IMR-90 (cell line): Measurements from ENCODE around the gene PACC1. TPM values are rescaled to one million over a fixed set of nuclear protein-coding genes. Genes with fewer than 3 reads are reported as not detected.

Source experiments
- ATAC-seq: fragments of 200-7000 bp; cut with Tn5 transposase; 2 replicates; pipeline ENCODE4 v1.9.1; 2020; ENCODE audit warnings: low read depth, mild to moderate bottlenecking, moderate library complexity
- BruUV-seq: library from RNA; stranded (reverse); fragments of 400-500 nt; replicated peaks from 2 replicates; lab custom pipeline; 2021; lab: Mats Ljungman, UMichigan
- CTCF ChIA-PET: fragments of 300-600 bp; formaldehyde crosslinking; extraction: SDS; loops from one replicate; lab custom pipeline; 2021; ENCODE audit warnings: antibody characterized with exemption; lab: Yijun Ruan, JAX
- POLR2A ChIA-PET: fragments of 300-600 bp; sonication (Branson Sonifier 250); formaldehyde crosslinking; loops from one replicate; lab custom pipeline; 2022; ENCODE audit warnings: antibody characterized with exemption; ENCODE audit not compliant: unreplicated experiment; lab: Charles Lee
- DNase-seq: peaks from one replicate; pipeline ENCODE4 v3.0.0; 2013
- H2AFZ ChIP-seq: replicated peaks from 2 replicates; pipeline ENCODE3; 2013; ENCODE audit warnings: low read length, mild to moderate bottlenecking; ENCODE audit not compliant: poor library complexity
- H2AK5ac ChIP-seq: 2 replicates; pipeline ENCODE4 v1.6.1; 2013; ENCODE audit warnings: low read depth, low read length, inconsistent platforms
- H2AK9ac ChIP-seq: replicated peaks from 2 replicates; pipeline ENCODE3; 2013; ENCODE audit warnings: mild to moderate bottlenecking, low read depth, low read length, moderate library complexity; ENCODE audit not compliant: poor library complexity
- H2BK120ac ChIP-seq: 2 replicates; pipeline ENCODE4 v1.6.1; 2013; ENCODE audit warnings: low read depth, low read length, inconsistent platforms
- H2BK15ac ChIP-seq: 3 replicates; pipeline ENCODE4 v1.6.1; 2013; ENCODE audit warnings: low read depth, low read length, inconsistent platforms
- H2BK20ac ChIP-seq: 2 replicates; pipeline ENCODE4 v1.6.1; 2013; ENCODE audit warnings: low read depth, mild to moderate bottlenecking, inconsistent platforms, low read length, moderate library complexity
- H2BK5ac ChIP-seq: 2 replicates; pipeline ENCODE4 v1.6.1; 2013; ENCODE audit warnings: mild to moderate bottlenecking, low read depth, low read length, inconsistent platforms; ENCODE audit not compliant: poor library complexity, severe bottlenecking
- H3K14ac ChIP-seq: replicated peaks from 2 replicates; pipeline ENCODE4 v1.6.1; 2013; ENCODE audit warnings: low read depth, low read length, inconsistent platforms
- H3K18ac ChIP-seq: 2 replicates; pipeline ENCODE4 v1.6.1; 2013; ENCODE audit warnings: low read depth, low read length, control low read depth
- H3K23ac ChIP-seq: 2 replicates; pipeline ENCODE4 v1.6.1; 2013; ENCODE audit warnings: low read depth, low read length, inconsistent platforms
- H3K27ac ChIP-seq: 2 replicates; pipeline ENCODE4 v1.5.1; 2013; ENCODE audit warnings: mild to moderate bottlenecking, control low read depth, low read length; ENCODE audit not compliant: insufficient read depth
- H3K27me3 ChIP-seq: 2 replicates; pipeline ENCODE4 v1.6.1; 2013; ENCODE audit warnings: low read length; ENCODE audit not compliant: control insufficient read depth, insufficient read depth
- H3K36me3 ChIP-seq: 2 replicates; pipeline ENCODE4 v1.6.1; 2013; ENCODE audit warnings: low read length, mixed read lengths; ENCODE audit not compliant: control insufficient read depth, insufficient read depth
- H3K4ac ChIP-seq: 2 replicates; pipeline ENCODE4 v1.6.1; 2013; ENCODE audit warnings: low read depth, low read length, inconsistent platforms
- H3K4me1 ChIP-seq: 2 replicates; pipeline ENCODE4 v1.6.1; 2013; ENCODE audit warnings: low read length, mixed read lengths; ENCODE audit not compliant: control insufficient read depth, insufficient read depth
- H3K4me2 ChIP-seq: 2 replicates; pipeline ENCODE4 v1.6.1; 2013; ENCODE audit warnings: low read depth, mild to moderate bottlenecking, control low read depth, low read length, moderate library complexity
- H3K4me3 ChIP-seq: 2 replicates; pipeline ENCODE4 v1.5.1; 2013; ENCODE audit warnings: low read depth, mild to moderate bottlenecking, control low read depth, low read length, moderate library complexity; ENCODE audit not compliant: insufficient read depth
- H3K56ac ChIP-seq: 2 replicates; pipeline ENCODE4 v1.6.1; 2013; ENCODE audit warnings: low read length, inconsistent platforms; ENCODE audit not compliant: insufficient read depth; ENCODE audit errors: extremely low read depth
- H3K79me1 ChIP-seq, 2 experiments: 2 replicates each; pipeline ENCODE4 v1.6.1; 2013; ENCODE audit warnings: low read length in 2 of 2, inconsistent platforms in 1 of 2, low read depth in 1 of 2
- H3K9ac ChIP-seq: 2 replicates; pipeline ENCODE4 v1.6.1; 2013; ENCODE audit warnings: low read depth, low read length, control low read depth
- H3K9me1 ChIP-seq: 2 replicates; pipeline ENCODE4 v1.6.1; 2013; ENCODE audit warnings: low read length, inconsistent platforms; ENCODE audit not compliant: insufficient read depth
- H3K9me3 ChIP-seq: 2 replicates; pipeline ENCODE4 v1.6.1; 2013; ENCODE audit warnings: low read length; ENCODE audit not compliant: control insufficient read depth, insufficient read depth
- H4K20me1 ChIP-seq: 2 replicates; pipeline ENCODE4 v1.6.1; 2013; ENCODE audit warnings: low read length, inconsistent platforms; ENCODE audit not compliant: insufficient read depth
- H4K5ac ChIP-seq: 2 replicates; pipeline ENCODE4 v1.6.1; 2013; ENCODE audit warnings: mild to moderate bottlenecking, low read depth, low read length, control low read depth
- H4K8ac ChIP-seq, 2 experiments: 2 replicates each; pipeline ENCODE4 v1.6.1; 2013; ENCODE audit warnings: low read depth in 2 of 2, low read length in 2 of 2, control low read depth in 1 of 2, inconsistent platforms in 1 of 2
- H4K91ac ChIP-seq: 2 replicates; pipeline ENCODE4 v1.6.1; 2013; ENCODE audit warnings: low read depth, low read length, inconsistent platforms; ENCODE audit not compliant: insufficient read depth
- BHLHE40 ChIP-seq: fragments of 150-350 bp; IDR thresholded peaks from 2 replicates; pipeline ENCODE4 v1.6.1; 2016; ENCODE audit warnings: mild to moderate bottlenecking, low read depth, low read length
- CEBPB ChIP-seq: IDR thresholded peaks from 2 replicates; pipeline ENCODE4 v1.6.1; 2012; ENCODE audit warnings: low read depth, low read length, improper control_type of control experiment
- FOS ChIP-seq: fragments of 150-350 bp; IDR thresholded peaks from 2 replicates; pipeline ENCODE4 v1.6.1; 2016; ENCODE audit warnings: low read depth, low read length
- MAFK ChIP-seq: IDR thresholded peaks from 2 replicates; pipeline ENCODE4 v1.6.1; 2012; ENCODE audit warnings: low read depth, low read length, improper control_type of control experiment
- MXI1 ChIP-seq: IDR thresholded peaks from 2 replicates; pipeline ENCODE4 v1.6.1; 2012; ENCODE audit warnings: low read depth, mild to moderate bottlenecking, low read length, moderate library complexity, borderline replicate concordance
- POLR2A ChIP-seq: IDR thresholded peaks from 2 replicates; pipeline ENCODE4 v1.6.1; 2012; ENCODE audit warnings: mild to moderate bottlenecking, low read depth, low read length
- RAD21 ChIP-seq: IDR thresholded peaks from 2 replicates; pipeline ENCODE4 v1.6.1; 2012; ENCODE audit warnings: low read length, improper control_type of control experiment
- SMC3 ChIP-seq: fragments of 150-350 bp; IDR thresholded peaks from 2 replicates; pipeline ENCODE4 v1.6.1; 2016; ENCODE audit warnings: low read depth, mild to moderate bottlenecking, antibody characterized with exemption, low read length, moderate library complexity
- WGBS, 2 experiments: methylation state at CpG; one replicate each; pipeline versions ENCODE4 v1.1.5 to v1.1.7; 2013; ENCODE audit warnings: missing lambda C conversion rate in 2 of 2; ENCODE audit not compliant: insufficient read length in 1 of 2; ENCODE audit errors: extremely low coverage in 2 of 2; 5-methylcytosine and 5-hydroxymethylcytosine counted together
- dilution Hi-C: fragments of 300-500 bp; cut with HindIII; formaldehyde crosslinking; loops from one replicate; pipeline ENCODE4 v1.14.3; 2018; ENCODE audit warnings: low sequenced_read_pairs; ENCODE audit not compliant: unreplicated experiment
- in situ Hi-C: fragments of 300-500 bp; cut with MboI; formaldehyde crosslinking; loops from 3 replicates; pipeline ENCODE4 v1.14.3; 2019; ENCODE audit warnings: low sequenced_read_pairs, inconsistent platforms, mixed read lengths
- intact Hi-C: fragments of 100-400 bp; cut with micrococcal nuclease; formaldehyde crosslinking; loops from 2 replicates; pipeline ENCODE4 v1.10.0; 2022
- polyA plus RNA-seq, 3 experiments: library from polyadenylated mRNA; depleted of rRNA; stranded (reverse); fragments of >200 nt; gene quantifications; 2 replicates each; pipeline ENCODE4 v1.2.3, GENCODE V29; 2012; ENCODE audit warnings: low replicate concordance in 1 of 3
- total RNA-seq: library from RNA; depleted of rRNA; stranded (reverse); fragments of >200 nt; gene quantifications from 2 replicates; pipeline ENCODE4 v1.2.3, GENCODE V29; 2012
- TF ChIP-seq, protein P1 (sequence below): fragments of 150-350 bp; IDR thresholded peaks from 2 replicates; pipeline ENCODE4 v1.6.1; 2016; ENCODE audit warnings: low read depth, mild to moderate bottlenecking, low read length, moderate library complexity, borderline replicate concordance

The PACC1 gene
- total and polyA plus RNA-seq, 2 of the 4 experiments (the other 2 are of a cell fraction) = 8.6 to 13.4 TPM

DNA sequence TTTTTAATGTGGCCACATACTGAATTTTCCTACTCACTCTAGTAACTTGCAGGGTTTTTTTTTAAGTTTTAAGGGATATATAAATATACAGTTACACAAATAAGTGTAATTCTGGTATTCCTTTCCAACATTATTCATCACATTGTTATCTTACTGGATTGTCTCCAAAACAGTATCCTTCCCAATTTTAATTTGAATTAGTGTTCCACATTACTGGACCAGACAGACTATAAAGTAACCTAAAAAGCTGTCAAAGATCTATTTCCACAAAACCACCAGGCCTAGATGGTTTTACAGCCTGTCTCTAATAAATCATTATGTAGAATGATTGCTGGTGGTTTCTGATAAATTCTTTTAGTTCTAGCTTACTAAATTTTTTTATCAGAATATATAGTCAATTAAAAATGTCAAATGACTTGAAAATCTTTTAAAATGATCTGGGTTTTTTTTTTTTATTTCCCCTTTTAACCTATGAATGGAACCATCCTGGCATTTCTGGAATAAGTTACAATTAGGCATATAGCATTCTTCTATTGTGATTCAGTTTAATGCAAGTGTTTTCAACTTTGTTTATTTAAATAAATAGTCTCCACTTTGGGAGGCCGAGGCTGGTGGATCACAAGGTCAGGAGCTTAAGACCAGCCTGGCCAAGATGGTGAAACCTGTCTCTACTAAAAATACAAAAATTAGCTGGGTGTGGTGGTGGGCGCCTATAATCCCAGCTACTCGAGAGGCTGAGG is 59.3 kb downstream of the PACC1 start (continued):
- no peak for TF ChIP-seq MAFK

DNA sequence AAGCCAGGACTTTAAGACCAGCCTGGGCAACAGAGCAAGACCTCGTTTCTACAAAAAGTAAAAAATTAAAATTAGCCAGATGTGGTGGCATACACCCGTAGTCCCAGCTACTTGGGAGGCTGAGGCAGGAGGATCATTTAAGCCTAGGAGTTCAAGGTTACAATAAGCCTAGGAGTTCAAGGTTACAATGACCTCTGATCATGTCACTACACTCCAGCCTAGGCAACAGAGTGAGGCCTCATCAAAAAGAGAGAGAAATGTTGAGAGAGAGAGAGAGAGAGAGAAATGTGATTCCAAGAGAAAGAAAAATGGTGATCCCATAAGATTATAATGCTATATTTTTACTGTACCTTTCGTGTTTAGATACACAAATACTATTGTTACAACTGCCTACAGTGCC is 60.2 kb downstream of the PACC1 start:
- no CpG with 5 or more reads among the region's 3 CpGs for WGBS, 2 experiments
- BruUV-seq = no TSS peak
- in situ Hi-C loops = loop anchor here (25.0 kb wide), 1 partner anchor 667 kb away; the partner anchor contains the start of gene NEK2

More for the DNA sequence above, 60.2 kb downstream of the PACC1 start:
- no peak overlapping the region for H2BK120ac ChIP-seq
- no peak overlapping the region for H3K27ac ChIP-seq
- no peaks in the 10 kb centered on the region; a peak in 1 of 4 replicates for H3K79me1 ChIP-seq
- dilution Hi-C loops (no loop called here), intact Hi-C loops (no loop called here)
- H2AK5ac ChIP-seq = no peak overlapping the region
- H3K4me3 ChIP-seq = no peak overlapping the region
- no peak for TF ChIP-seq FOS
- TF ChIP-seq MXI1 = no peak
- TF ChIP-seq BHLHE40 = no peak
- TF ChIP-seq, protein P1, sequence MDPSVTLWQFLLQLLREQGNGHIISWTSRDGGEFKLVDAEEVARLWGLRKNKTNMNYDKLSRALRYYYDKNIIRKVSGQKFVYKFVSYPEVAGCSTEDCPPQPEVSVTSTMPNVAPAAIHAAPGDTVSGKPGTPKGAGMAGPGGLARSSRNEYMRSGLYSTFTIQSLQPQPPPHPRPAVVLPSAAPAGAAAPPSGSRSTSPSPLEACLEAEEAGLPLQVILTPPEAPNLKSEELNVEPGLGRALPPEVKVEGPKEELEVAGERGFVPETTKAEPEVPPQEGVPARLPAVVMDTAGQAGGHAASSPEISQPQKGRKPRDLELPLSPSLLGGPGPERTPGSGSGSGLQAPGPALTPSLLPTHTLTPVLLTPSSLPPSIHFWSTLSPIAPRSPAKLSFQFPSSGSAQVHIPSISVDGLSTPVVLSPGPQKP = no peak
- no peak for TF ChIP-seq POLR2A
- no peak for TF ChIP-seq SMC3
- TF ChIP-seq CEBPB = no peak
- TF ChIP-seq RAD21 = no peak
- peaks cover 4% of the 10 kb centered on the region for H3K9me1 ChIP-seq
- POLR2A ChIA-PET = no interaction called here
- H2BK15ac ChIP-seq = no peak overlapping the region
- no peak overlapping the region for H3K4me2 ChIP-seq
- no peak for ATAC-seq
- H3K27me3 ChIP-seq = no peaks in the 10 kb centered on the region
- H3K36me3 ChIP-seq = peaks cover 14% of the 10 kb centered on the region
- CTCF ChIA-PET = no interaction called here
- no peak overlapping the region for H2AK9ac ChIP-seq
- no peak overlapping the region for H4K5ac ChIP-seq
- no peak overlapping the region for H4K8ac ChIP-seq
- no peak for DNase-seq
- H2BK5ac ChIP-seq = no peak overlapping the region
- H3K9me3 ChIP-seq = no peaks in the 10 kb centered on the region
- H4K91ac ChIP-seq = no peak overlapping the region
- H3K9ac ChIP-seq = no peak overlapping the region
- no peak overlapping the region for H3K4ac ChIP-seq
- H3K56ac ChIP-seq = no peak overlapping the region
- H3K14ac ChIP-seq = no peak overlapping the region
- no peaks in the 10 kb centered on the region for H4K20me1 ChIP-seq
- no peak overlapping the region for H3K18ac ChIP-seq
- no peak overlapping the region for H2BK20ac ChIP-seq
- no peak overlapping the region for H2AFZ ChIP-seq
- peaks cover 5% of the 10 kb centered on the region for H3K4me1 ChIP-seq
- no peak overlapping the region for H3K23ac ChIP-seq
